NCI-H1436 treated with DMSO at 0.1 percent for 48 hours (cell line): ENCODE measurements around the gene HAUS3.
"Not testable (repeated sequence)": the region's sequence is repeated elsewhere in the genome, so short reads cannot be mapped to it uniquely, and the experiment has no call there.

Experiments used
- DNase-seq: peaks from one replicate; lab custom pipeline; 2025; lab: John Stamatoyannopoulos, UW

The HAUS3 gene

GRCh38 chr4:2219233-2219760 lies 22.6 kb downstream of the HAUS3 start:
- no peak for DNase-seq

- DNase-seq: no peak
Measured at GRCh38 chr4:2218436-2218835, 23.5 kb downstream of the HAUS3 start.

- DNase-seq: no peak
Measured at GRCh38 chr4:2217726-2218125, 24.2 kb downstream of the HAUS3 start.

GRCh38 chr4:2212831-2213230 lies 29.1 kb downstream of the HAUS3 start:
- DNase-seq: no peak

- not testable (repeated sequence) for DNase-seq
Measured at GRCh38 chr4:2202789-2203188, 39.1 kb downstream of the HAUS3 start.

- no peak for DNase-seq
Measured at GRCh38 chr4:2194496-2194895, 47.4 kb downstream of the HAUS3 start.

GRCh38 chr4:2193326-2193725 lies 48.6 kb downstream of the HAUS3 start:
- no peak for DNase-seq

GRCh38 chr4:2186865-2187172 lies 55.1 kb downstream of the HAUS3 start:
- no peak for DNase-seq

GRCh38 chr4:2186133-2186864 lies 55.6 kb downstream of the HAUS3 start:
- DNase-seq: no peak

GRCh38 chr4:2183394-2183793 lies 58.5 kb downstream of the HAUS3 start:
- no peak for DNase-seq

- no peak for DNase-seq
Measured at GRCh38 chr4:2182994-2183393, 58.9 kb downstream of the HAUS3 start.

GRCh38 chr4:2180410-2180809 lies 61.5 kb downstream of the HAUS3 start:
- DNase-seq: no peak

GRCh38 chr4:2179717-2180116 lies 62.2 kb downstream of the HAUS3 start:
- DNase-seq: no peak

- DNase-seq: no peak
Measured at GRCh38 chr4:2178986-2179385, 62.9 kb downstream of the HAUS3 start.
